SK-N-SH treated with all-trans-retinoic acid at 6 μM for 48 hours (cell line): ENCODE data around the gene FBXO31.

Experiments used
- ATAC-seq: fragments of 200-7000 bp; cut with Tn5 transposase; 3 replicates; pipeline ENCODE4 v1.9.1; 2020; ENCODE audit warnings: mild to moderate bottlenecking, moderate library complexity
- ARNTL ChIP-seq: fragments of 450-650 bp; formaldehyde crosslinking; IDR thresholded peaks from 2 replicates; pipeline ENCODE4 v1.5.0; 2020; ENCODE audit warnings: low read depth, mild to moderate bottlenecking, moderate library complexity, borderline replicate concordance
- BACH2 ChIP-seq: fragments of 250-450 bp; sonication (Bioruptor Pico); IDR thresholded peaks from 2 replicates; pipeline ENCODE4 v1.9.0; 2021; ENCODE audit warnings: mild to moderate bottlenecking, borderline replicate concordance
- CSDC2 ChIP-seq: fragments of 250-450 bp; sonication (Bioruptor Pico); IDR thresholded peaks from 2 replicates; pipeline ENCODE4 v1.5.0; 2020; ENCODE audit warnings: mild to moderate bottlenecking, moderate library complexity
- ESRRG ChIP-seq: fragments of 250-450 bp; sonication (Bioruptor Pico); IDR thresholded peaks from 2 replicates; pipeline ENCODE4 v1.6.1; 2021; ENCODE audit warnings: mild to moderate bottlenecking
- GLIS3 ChIP-seq: fragments of 250-450 bp; sonication (Bioruptor Pico); IDR thresholded peaks from 2 replicates; pipeline ENCODE4 v1.5.0; 2020; ENCODE audit warnings: mild to moderate bottlenecking, moderate library complexity
- ISL1 ChIP-seq: fragments of 250-450 bp; sonication (Bioruptor Pico); IDR thresholded peaks from 2 replicates; pipeline ENCODE4 v2.1.2; 2022; ENCODE audit warnings: mild to moderate bottlenecking, moderate library complexity
- OSR1 ChIP-seq: fragments of 250-450 bp; sonication (Bioruptor Pico); IDR thresholded peaks from 2 replicates; pipeline ENCODE4 v1.8.0; 2022; ENCODE audit warnings: moderate library complexity, mild to moderate bottlenecking, inconsistent platforms
- PATZ1 ChIP-seq: fragments of 250-450 bp; sonication (Bioruptor Pico); IDR thresholded peaks from 2 replicates; pipeline ENCODE4 v1.8.0; 2020; ENCODE audit warnings: mild to moderate bottlenecking, moderate library complexity, borderline replicate concordance
- RARB ChIP-seq: fragments of 250-450 bp; sonication (Bioruptor Pico); IDR thresholded peaks from 2 replicates; pipeline ENCODE4 v1.8.0; 2021; ENCODE audit warnings: mild to moderate bottlenecking, moderate library complexity
- SNAI2 ChIP-seq: fragments of 250-450 bp; sonication (Bioruptor Pico); IDR thresholded peaks from 2 replicates; pipeline ENCODE4 v1.5.0; 2020; ENCODE audit warnings: mild to moderate bottlenecking, moderate library complexity
- TCF4 ChIP-seq: fragments of 250-450 bp; sonication (Bioruptor Pico); IDR thresholded peaks from 2 replicates; pipeline ENCODE4 v1.8.0; 2021; ENCODE audit warnings: mild to moderate bottlenecking, moderate library complexity, borderline replicate concordance
- TOX ChIP-seq: fragments of 250-450 bp; sonication (Bioruptor Pico); IDR thresholded peaks from 2 replicates; pipeline ENCODE4 v1.8.0; 2021; ENCODE audit warnings: mild to moderate bottlenecking, moderate library complexity, borderline replicate concordance
- TSHZ2 ChIP-seq: fragments of 250-450 bp; sonication (Bioruptor Pico); IDR thresholded peaks from 2 replicates; pipeline ENCODE4 v1.5.0; 2020; ENCODE audit warnings: mild to moderate bottlenecking, moderate library complexity
- ZC3H10 ChIP-seq: fragments of 250-450 bp; sonication (Bioruptor Pico); IDR thresholded peaks from 2 replicates; pipeline ENCODE4 v1.5.1; 2021; ENCODE audit warnings: mild to moderate bottlenecking, moderate library complexity
- ZFP3 ChIP-seq: fragments of 250-450 bp; sonication (Bioruptor Pico); IDR thresholded peaks from 2 replicates; pipeline ENCODE4 v1.5.0; 2020; ENCODE audit warnings: mild to moderate bottlenecking, moderate library complexity
- ZNF565 ChIP-seq: fragments of 450-650 bp; formaldehyde crosslinking; conservative IDR thresholded peaks from 2 replicates; pipeline ENCODE4 v1.5.0; 2020; ENCODE audit warnings: low read depth, mild to moderate bottlenecking, moderate library complexity
- ZNF70 ChIP-seq: fragments of 450-650 bp; formaldehyde crosslinking; IDR thresholded peaks from 2 replicates; pipeline ENCODE4 v1.5.0; 2020; ENCODE audit warnings: mild to moderate bottlenecking, moderate library complexity
- ZNF8 ChIP-seq: fragments of 450-650 bp; formaldehyde crosslinking; IDR thresholded peaks from 2 replicates; pipeline ENCODE4 v1.5.0; 2020; ENCODE audit warnings: mild to moderate bottlenecking, moderate library complexity
- TF ChIP-seq, protein P1 (sequence below): fragments of 250-450 bp; sonication (Bioruptor Pico); IDR thresholded peaks from 2 replicates; pipeline ENCODE4 v1.5.1; 2021; ENCODE audit warnings: mild to moderate bottlenecking, moderate library complexity
- TF ChIP-seq, protein P2 (sequence below): fragments of 250-450 bp; sonication (Bioruptor Pico); IDR thresholded peaks from 2 replicates; pipeline ENCODE4 v1.8.0; 2021; ENCODE audit warnings: low read depth, mild to moderate bottlenecking, moderate library complexity, borderline replicate concordance

The FBXO31 gene

DNA sequence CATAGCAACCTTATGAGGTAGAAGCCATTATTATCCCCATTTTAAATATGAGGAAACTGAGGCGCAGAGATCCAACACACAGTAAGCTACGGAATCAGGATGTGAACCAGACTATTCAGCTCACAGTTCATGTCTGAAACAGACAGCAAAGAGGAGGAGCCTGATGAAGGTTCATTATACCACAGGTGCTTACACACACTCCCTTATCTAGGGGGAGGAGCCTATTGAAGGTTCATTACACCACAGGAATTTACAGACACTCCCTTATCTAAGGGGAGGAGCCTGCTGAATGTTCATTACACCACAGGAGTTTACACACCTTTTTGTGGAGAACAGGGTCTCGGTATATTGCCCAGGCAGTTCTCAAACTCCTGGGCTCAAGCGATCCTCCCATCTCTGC is 88.3 kb downstream of the FBXO31 start:
- peak; percentile 32; the same call in 1 of the 3 replicates for ATAC-seq
- no peak for TF ChIP-seq SNAI2 (CRISPR knock-in tag)
- TF ChIP-seq ZNF8 (CRISPR knock-in tag), result no peak
- TF ChIP-seq TSHZ2 (CRISPR knock-in tag), result no peak
- no peak for TF ChIP-seq TCF4 (CRISPR knock-in tag)
- no peak for TF ChIP-seq PATZ1
- TF ChIP-seq CSDC2, result no peak
- no peak for TF ChIP-seq TOX (CRISPR knock-in tag)
- no peak for TF ChIP-seq ARNTL (CRISPR knock-in tag)
- no peak for TF ChIP-seq GLIS3 (CRISPR knock-in tag)
- no peak for TF ChIP-seq RARB (CRISPR knock-in tag)

DNA sequence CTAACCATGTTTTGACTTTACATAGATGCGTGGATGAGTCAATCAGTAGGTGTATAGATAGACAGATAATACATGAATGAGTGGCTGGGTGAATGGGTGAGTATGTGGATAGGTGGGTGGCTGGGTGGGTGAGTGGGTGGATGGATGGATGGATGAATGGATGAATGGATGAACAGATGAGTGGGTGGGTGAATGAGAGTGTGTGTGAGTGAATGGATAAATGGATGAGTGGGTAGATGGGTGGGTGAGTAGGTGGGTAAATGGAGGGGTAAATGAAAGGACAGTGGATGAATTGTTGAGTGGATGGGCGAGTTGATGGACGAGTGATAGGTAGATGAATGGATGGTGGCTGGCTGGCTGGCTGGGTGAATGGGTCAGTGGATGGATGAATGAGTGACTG is 89.6 kb downstream of the FBXO31 start:
- ATAC-seq, result no peak
- TF ChIP-seq OSR1 (CRISPR knock-in tag) (no peak), PATZ1 (no peak), ZNF8 (CRISPR knock-in tag) (no peak)

DNA sequence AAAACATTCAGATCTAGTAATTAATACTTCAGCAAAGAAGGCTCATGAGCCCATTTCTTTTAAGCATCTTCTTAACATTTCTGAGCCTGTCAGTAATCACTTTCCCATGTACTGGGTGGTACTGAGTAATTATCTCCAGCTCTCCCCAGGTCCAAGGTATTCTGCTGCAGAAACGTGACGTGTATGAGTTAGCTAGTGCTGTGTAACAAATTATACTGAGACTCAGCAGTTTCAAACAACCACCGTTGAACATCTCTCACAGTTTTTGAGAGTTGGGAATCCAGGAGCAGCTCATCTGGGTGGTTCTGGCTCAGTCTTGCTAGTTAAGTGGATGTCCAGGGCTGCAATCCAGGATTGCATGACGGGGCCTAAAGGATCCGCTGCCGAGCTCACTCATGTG is 91.6 kb downstream of the FBXO31 start:
- no peak for TF ChIP-seq TOX (CRISPR knock-in tag)
- no peak for TF ChIP-seq ZC3H10 (CRISPR knock-in tag)
- ATAC-seq, result no peak

GRCh38 chr16:87288753-87289362 is 94.7 kb downstream of the FBXO31 start:
- no peak for ATAC-seq
- TF ChIP-seq RARB (CRISPR knock-in tag) (no peak), ZC3H10 (CRISPR knock-in tag) (no peak), ZNF70 (CRISPR knock-in tag) (no peak), TCF4 (CRISPR knock-in tag) (no peak), TOX (CRISPR knock-in tag) (no peak), ISL1 (CRISPR knock-in tag) (no peak), GLIS3 (CRISPR knock-in tag) (no peak), BACH2 (CRISPR knock-in tag) (no peak), ZNF8 (CRISPR knock-in tag) (no peak), ESRRG (CRISPR knock-in tag) (no peak), SNAI2 (CRISPR knock-in tag) (no peak), TSHZ2 (CRISPR knock-in tag) (no peak), ZFP3 (CRISPR knock-in tag) (no peak), PATZ1 (no peak), OSR1 (CRISPR knock-in tag) (no peak), ZNF565 (no peak)
- TF ChIP-seq, protein P1, sequence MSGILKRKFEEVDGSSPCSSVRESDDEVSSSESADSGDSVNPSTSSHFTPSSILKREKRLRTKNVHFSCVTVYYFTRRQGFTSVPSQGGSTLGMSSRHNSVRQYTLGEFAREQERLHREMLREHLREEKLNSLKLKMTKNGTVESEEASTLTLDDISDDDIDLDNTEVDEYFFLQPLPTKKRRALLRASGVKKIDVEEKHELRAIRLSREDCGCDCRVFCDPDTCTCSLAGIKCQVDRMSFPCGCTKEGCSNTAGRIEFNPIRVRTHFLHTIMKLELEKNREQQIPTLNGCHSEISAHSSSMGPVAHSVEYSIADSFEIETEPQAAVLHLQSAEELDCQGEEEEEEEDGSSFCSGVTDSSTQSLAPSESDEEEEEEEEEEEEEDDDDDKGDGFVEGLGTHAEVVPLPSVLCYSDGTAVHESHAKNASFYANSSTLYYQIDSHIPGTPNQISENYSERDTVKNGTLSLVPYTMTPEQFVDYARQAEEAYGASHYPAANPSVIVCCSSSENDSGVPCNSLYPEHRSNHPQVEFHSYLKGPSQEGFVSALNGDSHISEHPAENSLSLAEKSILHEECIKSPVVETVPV (CRISPR knock-in tag), result no peak
- TF ChIP-seq, protein P2, sequence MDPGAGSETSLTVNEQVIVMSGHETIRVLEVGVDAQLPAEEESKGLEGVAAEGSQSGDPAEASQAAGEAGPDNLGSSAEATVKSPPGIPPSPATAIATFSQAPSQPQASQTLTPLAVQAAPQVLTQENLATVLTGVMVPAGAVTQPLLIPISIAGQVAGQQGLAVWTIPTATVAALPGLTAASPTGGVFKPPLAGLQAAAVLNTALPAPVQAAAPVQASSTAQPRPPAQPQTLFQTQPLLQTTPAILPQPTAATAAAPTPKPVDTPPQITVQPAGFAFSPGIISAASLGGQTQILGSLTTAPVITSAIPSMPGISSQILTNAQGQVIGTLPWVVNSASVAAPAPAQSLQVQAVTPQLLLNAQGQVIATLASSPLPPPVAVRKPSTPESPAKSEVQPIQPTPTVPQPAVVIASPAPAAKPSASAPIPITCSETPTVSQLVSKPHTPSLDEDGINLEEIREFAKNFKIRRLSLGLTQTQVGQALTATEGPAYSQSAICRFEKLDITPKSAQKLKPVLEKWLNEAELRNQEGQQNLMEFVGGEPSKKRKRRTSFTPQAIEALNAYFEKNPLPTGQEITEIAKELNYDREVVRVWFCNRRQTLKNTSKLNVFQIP, result no peak
